Uterus (tissue), 4 donors: ENCODE results near the gene ALDH4A1. TPM values are rescaled to one million over a fixed set of nuclear protein-coding genes. Genes with fewer than 3 reads are reported as not detected.

Experiments used
- DNase-seq, 2 donors: peaks; one replicate each; pipeline ENCODE4 v3.0.0-alpha.2; 2019 to 2020
- H3K27ac ChIP-seq, 2 donors: fragments of 200-600 bp; sonication (generic); 1 replicate in 1 of 2; 2 replicates in 1 of 2; pipeline ENCODE4 v1.5.1; 2016 to 2018
- H3K27me3 ChIP-seq, 2 donors: fragments of 200-600 bp; sonication (generic); one replicate each; pipeline ENCODE4 v1.5.1; 2018 to 2019; ENCODE audit warnings: control low read depth in 1 of 2
- H3K36me3 ChIP-seq, 2 donors: fragments of 200-600 bp; sonication (generic); one replicate each; pipeline ENCODE4 v1.5.1; 2019; ENCODE audit warnings: control low read depth in 1 of 2
- H3K4me1 ChIP-seq, 2 donors: fragments of 200-600 bp; sonication (generic); one replicate each; pipeline ENCODE4 v1.5.1; 2018 to 2019; ENCODE audit warnings: control low read depth in 1 of 2
- H3K4me3 ChIP-seq, 2 donors: fragments of 200-600 bp; sonication (generic); 1 replicate in 1 of 2; 2 replicates in 1 of 2; pipeline ENCODE4 v1.5.1; 2018 to 2019; ENCODE audit warnings: mild to moderate bottlenecking in 1 of 2
- H3K9me3 ChIP-seq, 2 donors: fragments of 200-600 bp; sonication (generic); one replicate each; pipeline ENCODE4 v1.5.1; 2019; ENCODE audit warnings: control low read depth in 1 of 2
- POLR2A ChIP-seq, 2 donors: fragments of 450-650 bp; IDR thresholded peaks; one replicate each; pipeline ENCODE4 v1.6.1; 2016; ENCODE audit warnings: antibody characterized with exemption in 2 of 2, mild to moderate bottlenecking in 1 of 2, moderate library complexity in 1 of 2
- intact Hi-C: fragments of 100-400 bp; cut with DNase I; formaldehyde crosslinking; loops from one replicate; pipeline ENCODE4 v1.15.1; 2023; ENCODE audit warnings: low total_unique reads
- total RNA-seq, 4 donors: library from RNA; depleted of rRNA in 3 of 4; stranded (reverse); fragments of >200 nt in 3 of 4; gene quantifications; one replicate each; pipeline versions ENCODE4 v1.1.0 to v1.2.4, GENCODE V29; 2014 to 2023
- TF ChIP-seq, protein P1 (sequence below), 4 experiments: fragments of 200-600 bp in 2 of 4; fragments of 450-650 bp in 2 of 4; sonication (generic) in 2 of 4; IDR thresholded peaks; one replicate each; pipeline ENCODE4 v1.5.1; 2016 to 2019; ENCODE audit warnings: antibody characterized with exemption in 4 of 4, mild to moderate bottlenecking in 2 of 4, moderate library complexity in 1 of 4
- donor health status: DM: yes; HTN: yes; CAD: no.

ALDH4A1 gene
- total RNA-seq, 4 donors from 2014 or later, result 2.6 to 18.5 (median 10.3) TPM

- TF ChIP-seq, protein P1, sequence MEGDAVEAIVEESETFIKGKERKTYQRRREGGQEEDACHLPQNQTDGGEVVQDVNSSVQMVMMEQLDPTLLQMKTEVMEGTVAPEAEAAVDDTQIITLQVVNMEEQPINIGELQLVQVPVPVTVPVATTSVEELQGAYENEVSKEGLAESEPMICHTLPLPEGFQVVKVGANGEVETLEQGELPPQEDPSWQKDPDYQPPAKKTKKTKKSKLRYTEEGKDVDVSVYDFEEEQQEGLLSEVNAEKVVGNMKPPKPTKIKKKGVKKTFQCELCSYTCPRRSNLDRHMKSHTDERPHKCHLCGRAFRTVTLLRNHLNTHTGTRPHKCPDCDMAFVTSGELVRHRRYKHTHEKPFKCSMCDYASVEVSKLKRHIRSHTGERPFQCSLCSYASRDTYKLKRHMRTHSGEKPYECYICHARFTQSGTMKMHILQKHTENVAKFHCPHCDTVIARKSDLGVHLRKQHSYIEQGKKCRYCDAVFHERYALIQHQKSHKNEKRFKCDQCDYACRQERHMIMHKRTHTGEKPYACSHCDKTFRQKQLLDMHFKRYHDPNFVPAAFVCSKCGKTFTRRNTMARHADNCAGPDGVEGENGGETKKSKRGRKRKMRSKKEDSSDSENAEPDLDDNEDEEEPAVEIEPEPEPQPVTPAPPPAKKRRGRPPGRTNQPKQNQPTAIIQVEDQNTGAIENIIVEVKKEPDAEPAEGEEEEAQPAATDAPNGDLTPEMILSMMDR (IDR thresholded peaks at IDR 0.05), result no peak
- H3K27ac ChIP-seq, result peak overlapping the region; percentile 82 to 92
- peaks cover 9 to 45% of the 10 kb centered on the region in 2 donors for H3K4me1 ChIP-seq
- H3K4me3 ChIP-seq, result peak overlapping the region; percentile 7 to 15
- intact Hi-C loops, result loop anchor here (5.0 kb wide), 1 partner anchor 38 kb away; no protein-coding TSS in a partner anchor
- H3K27me3 ChIP-seq, result no peaks in the 10 kb centered on the region
- no peaks in the 10 kb centered on the region for H3K9me3 ChIP-seq
- DNase-seq, result peak in 1 of 2 donors; percentile 50
- no peaks in the 10 kb centered on the region for H3K36me3 ChIP-seq
Observed at GRCh38 chr1:18949686-18950400, 47.5 kb upstream of the ALDH4A1 start.

DNA sequence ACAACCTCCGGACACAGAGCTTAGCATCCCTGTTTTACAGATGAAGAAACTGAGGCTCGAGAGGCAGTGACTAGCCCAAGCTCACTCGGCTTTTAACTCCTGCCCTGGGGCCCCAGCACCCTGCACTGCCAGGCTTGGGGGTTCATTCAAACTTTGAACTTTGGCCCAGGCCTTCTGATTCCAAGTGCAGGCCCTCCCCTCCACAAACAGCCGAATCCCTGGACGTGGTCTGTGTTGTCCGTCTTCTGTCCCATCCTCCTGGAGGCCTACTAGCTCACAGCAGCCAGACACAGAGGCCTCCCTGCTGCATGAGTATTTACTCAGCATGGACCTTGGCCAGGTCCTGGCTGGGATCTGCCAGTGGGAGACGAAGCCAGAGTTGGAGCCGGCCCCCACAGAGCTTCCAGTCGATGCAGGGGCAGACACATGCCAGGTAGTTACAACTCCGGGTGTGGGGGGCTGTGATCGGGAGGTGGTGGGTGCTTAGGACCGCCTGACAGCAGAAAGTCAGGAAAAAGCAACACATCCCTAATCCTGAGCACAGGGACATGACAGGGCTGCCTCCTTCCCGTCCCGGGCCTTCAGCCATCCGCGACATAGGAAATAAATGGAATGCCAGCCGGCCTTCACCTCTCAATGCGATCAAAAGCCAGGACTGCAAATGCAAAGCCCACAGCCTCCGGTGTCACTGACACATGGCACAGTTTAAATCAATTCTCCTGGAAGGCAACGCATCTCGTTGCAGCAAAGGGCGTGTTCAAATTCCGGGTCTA, 46.7 kb upstream of the ALDH4A1 start:
- peak; percentile 68 to 73 for DNase-seq
- no peaks in the 10 kb centered on the region for H3K9me3 ChIP-seq
- H3K4me3 ChIP-seq, result no peak overlapping the region
- H3K4me1 ChIP-seq, result peaks cover 9 to 50% of the 10 kb centered on the region in 2 donors
- no peaks in the 10 kb centered on the region for H3K27me3 ChIP-seq
- no peaks in the 10 kb centered on the region for H3K36me3 ChIP-seq
- intact Hi-C loops, result loop anchor here (5.0 kb wide), 1 partner anchor 37 kb away; no protein-coding TSS in a partner anchor
- TF ChIP-seq, protein P1 (IDR thresholded peaks at IDR 0.05), result peak in 1 of 4 experiments; percentile 5
- no peak for TF ChIP-seq POLR2A (IDR thresholded peaks at IDR 0.05)
- peak overlapping the region; percentile 82 to 92 for H3K27ac ChIP-seq

DNA sequence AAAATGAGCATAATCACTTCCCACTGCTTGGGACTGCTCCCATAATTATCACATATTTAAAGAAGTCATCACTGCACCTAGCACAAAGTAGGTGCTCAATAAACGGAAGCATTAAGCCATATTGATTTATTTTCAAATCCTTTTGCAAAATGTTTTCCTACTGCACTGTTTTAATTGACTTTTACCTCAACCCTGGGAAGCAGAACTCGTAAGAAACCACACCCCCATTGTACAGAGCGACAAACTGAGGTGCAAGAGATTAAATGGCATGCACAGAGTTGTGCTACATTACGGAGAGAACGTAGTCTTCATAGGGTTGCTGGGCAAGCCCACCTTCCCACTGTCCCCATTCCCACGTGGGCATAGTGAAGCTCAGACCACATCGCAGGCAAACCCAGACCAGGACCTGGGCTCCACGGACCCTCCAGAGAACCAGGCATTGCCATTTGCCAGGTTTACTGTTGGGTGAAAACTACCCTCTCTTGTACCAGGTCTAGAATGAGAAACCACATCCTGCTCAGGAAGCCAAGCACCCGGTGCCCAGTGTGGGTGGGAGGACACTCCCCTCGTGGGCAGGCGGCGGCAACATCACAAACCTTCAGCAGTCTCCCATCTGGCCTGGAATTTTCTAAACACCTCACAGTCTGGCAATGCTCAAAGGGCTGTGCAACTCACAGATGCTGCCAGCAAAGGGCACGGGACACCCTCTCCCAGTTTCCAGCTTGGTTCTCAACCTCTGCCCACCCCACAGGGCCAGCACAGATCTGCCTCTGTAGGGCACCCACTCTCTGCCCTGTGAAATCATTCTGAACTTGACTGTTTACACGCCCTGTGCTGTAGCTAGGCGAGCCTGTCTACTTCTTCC, 45.9 kb upstream of the ALDH4A1 start:
- no peak for TF ChIP-seq POLR2A (IDR thresholded peaks at IDR 0.05)
- TF ChIP-seq, protein P1 (IDR thresholded peaks at IDR 0.05), result no peak
- intact Hi-C loops, result loop anchor here (5.0 kb wide), 1 partner anchor 36 kb away; no protein-coding TSS in a partner anchor
- peak overlapping the region; percentile 82 to 92 for H3K27ac ChIP-seq
- DNase-seq, result no peak
- H3K27me3 ChIP-seq, result no peaks in the 10 kb centered on the region
- H3K36me3 ChIP-seq, result no peaks in the 10 kb centered on the region
- no peak overlapping the region for H3K4me3 ChIP-seq
- H3K4me1 ChIP-seq, result peaks cover 9 to 45% of the 10 kb centered on the region in 2 donors
- no peaks in the 10 kb centered on the region for H3K9me3 ChIP-seq

DNA sequence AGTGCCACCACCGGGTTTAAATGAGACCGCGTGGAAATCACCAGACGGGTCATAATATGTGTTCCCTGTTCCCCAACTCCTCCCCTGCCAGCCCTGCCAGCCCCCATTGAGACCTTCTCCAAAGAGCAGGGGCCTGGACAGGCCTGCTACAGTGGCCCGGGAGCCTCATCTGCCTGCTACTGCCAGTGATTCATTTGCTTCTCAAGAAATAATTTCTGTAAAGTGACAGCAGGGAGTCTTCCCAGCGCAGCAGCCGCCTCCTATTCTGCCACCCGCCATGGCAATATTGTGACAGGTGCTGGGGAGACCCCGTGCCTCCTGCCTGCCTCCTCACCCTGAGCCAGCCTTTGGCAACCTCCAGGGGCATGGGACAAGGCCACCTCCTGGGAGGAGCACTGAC, 45.2 kb upstream of the ALDH4A1 start:
- no peak overlapping the region for H3K4me3 ChIP-seq
- no peak for TF ChIP-seq POLR2A (IDR thresholded peaks at IDR 0.05)
- TF ChIP-seq, protein P1 (IDR thresholded peaks at IDR 0.05), result no peak
- no peaks in the 10 kb centered on the region for H3K27me3 ChIP-seq
- H3K27ac ChIP-seq, result peak overlapping the region in 1 of 2 donors; percentile 18
- H3K9me3 ChIP-seq, result no peaks in the 10 kb centered on the region
- no peaks in the 10 kb centered on the region for H3K36me3 ChIP-seq
- DNase-seq, result no peak
- peaks cover 9 to 45% of the 10 kb centered on the region in 2 donors for H3K4me1 ChIP-seq
- intact Hi-C loops, result loop anchor here (5.0 kb wide), 1 partner anchor 35 kb away; no protein-coding TSS in a partner anchor
